Measurements from ENCODE around the gene AMY2A.
"Not testable (repeated sequence)": the region's sequence is repeated elsewhere in the genome, so short reads cannot be mapped to it uniquely, and the experiment has no call there.

AMY2A gene

GRCh38 chr1:103616994-103617477, at the start of gene AMY2A:
Gene AMY2A, plus strand, starts transcription at chr1:103617427. Its CDS starts 14 bp downstream, at chr1:103617441.
- not testable (repeated sequence) for DNase-seq

GRCh38 chr1:103569493-103569892, 47.7 kb upstream of the AMY2A start:
- no peak for DNase-seq

- not testable (repeated sequence) for DNase-seq
Observed at GRCh38 chr1:103571289-103571688, 45.9 kb upstream of the AMY2A start, which contains the start of gene AMY2B. Gene AMY2B, plus strand, starts transcription at chr1:103571589. Its CDS starts 14 bp downstream, at chr1:103571603.

- no peak for DNase-seq
Observed at GRCh38 chr1:103576065-103576464, 41.2 kb upstream of the AMY2A start.

GRCh38 chr1:103576784-103577183, 40.4 kb upstream of the AMY2A start:
- DNase-seq, result not testable (repeated sequence)

GRCh38 chr1:103582464-103582863, 34.8 kb upstream of the AMY2A start:
- DNase-seq, result no peak

GRCh38 chr1:103583887-103584286, 33.3 kb upstream of the AMY2A start:
- DNase-seq, result no peak

GRCh38 chr1:103584537-103584936, 32.7 kb upstream of the AMY2A start:
- no peak for DNase-seq

GRCh38 chr1:103602740-103603139, 14.5 kb upstream of the AMY2A start:
- DNase-seq, result not testable (repeated sequence)

- no peak for DNase-seq
Observed at GRCh38 chr1:103616362-103616761, 865 bp upstream of the AMY2A start.

- DNase-seq, result not testable (repeated sequence)
Observed at GRCh38 chr1:103627436-103627835, 10.2 kb downstream of the AMY2A start.

GRCh38 chr1:103641194-103641593, 24.0 kb downstream of the AMY2A start:
- DNase-seq, result not testable (repeated sequence)

GRCh38 chr1:103643908-103644307, 26.7 kb downstream of the AMY2A start:
- DNase-seq, result not testable (repeated sequence)

GRCh38 chr1:103650305-103650704, 33.1 kb downstream of the AMY2A start:
- DNase-seq, result not testable (repeated sequence)

- DNase-seq, result not testable (repeated sequence)
Observed at GRCh38 chr1:103650889-103651288, 33.7 kb downstream of the AMY2A start.

GRCh38 chr1:103654133-103654532, 36.9 kb downstream of the AMY2A start:
- DNase-seq, result not testable (repeated sequence)

GRCh38 chr1:103655460-103655859, 38.2 kb downstream of the AMY2A start, which contains the start of gene AMY1A:
Gene AMY1A, plus strand, starts transcription at chr1:103655760. Its CDS starts 571 bp downstream, at chr1:103656331.
- DNase-seq, result not testable (repeated sequence)

All from NCI-H2107 (cell line).